ENCODE results near the gene SYMPK. TPM values are rescaled to one million over a fixed set of nuclear protein-coding genes. Genes with fewer than 3 reads are reported as not detected.
"Not testable (repeated sequence)": the region's sequence is repeated elsewhere in the genome, so short reads cannot be mapped to it uniquely, and the experiment has no call there.

The SYMPK gene
- total RNA-seq, 1 donor from 2014 or later = 18.3 TPM

DNA sequence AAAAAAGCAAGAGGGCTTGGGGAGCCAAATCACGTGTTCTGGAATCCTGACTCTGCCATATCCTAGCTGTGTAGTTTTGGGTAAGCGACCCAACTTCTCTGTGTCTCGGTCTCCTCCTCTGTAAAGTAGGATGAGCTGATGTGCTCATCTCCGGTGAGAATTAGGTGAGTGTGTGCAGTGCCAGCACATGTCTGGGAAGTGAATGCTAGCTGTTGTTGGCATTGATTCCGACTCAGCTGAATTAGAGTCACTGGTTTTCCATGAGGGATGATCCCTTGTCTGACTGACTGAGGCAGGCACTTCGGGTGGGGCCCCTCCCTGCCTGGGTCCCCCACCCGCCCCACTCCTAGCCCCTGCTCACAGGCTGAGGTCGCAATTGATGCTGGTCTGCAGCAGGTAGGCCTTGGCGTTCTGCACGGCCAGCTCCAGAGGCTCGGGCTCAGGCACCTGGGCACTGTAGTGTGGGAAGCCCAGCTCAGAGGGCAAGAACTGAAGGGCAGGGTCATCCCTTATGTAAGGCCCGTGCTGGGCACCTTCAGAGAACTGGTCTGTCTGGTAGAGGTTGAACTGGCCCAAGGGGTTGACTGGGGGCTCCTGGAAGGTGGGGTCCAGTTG lies 48.7 kb downstream of the SYMPK start:
- no peak for FAIRE-seq
- DNase-seq (ENCODE audit: low spot score in 2 of 2) = no peak

GRCh38 chr19:45812297-45812696 lies 50.6 kb downstream of the SYMPK start:
- no peak for FAIRE-seq
- no peak for DNase-seq (ENCODE audit: low spot score in 2 of 2)

DNA sequence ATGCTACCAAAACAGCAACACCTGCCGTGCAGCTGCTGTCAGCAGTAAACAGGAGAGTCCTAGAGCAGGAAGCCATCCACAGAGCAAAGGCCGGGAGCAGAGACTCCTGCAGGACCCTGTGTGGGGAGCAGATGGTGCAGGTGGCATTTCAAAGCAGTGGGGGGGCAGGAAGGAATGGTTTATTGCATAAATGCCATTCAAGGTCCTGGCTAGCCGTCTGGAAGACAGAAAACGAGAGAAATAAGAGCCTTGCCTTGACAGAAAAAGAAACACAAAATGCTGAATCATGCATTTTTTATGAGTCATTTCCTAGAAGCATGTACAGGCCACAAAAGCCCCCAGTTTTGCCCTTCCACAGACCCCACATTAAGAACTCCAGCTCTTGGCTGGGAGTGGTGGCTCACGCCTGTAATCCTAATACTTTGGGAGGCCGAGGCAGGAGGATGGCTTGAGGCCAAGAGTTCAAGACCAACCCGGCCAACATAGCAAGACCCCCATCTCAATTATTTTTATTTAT lies 53.2 kb downstream of the SYMPK start:
- no peak for DNase-seq (ENCODE audit: low spot score in 2 of 2)
- no peak for FAIRE-seq

GRCh38 chr19:45805719-45806118 lies 57.2 kb downstream of the SYMPK start:
- FAIRE-seq (no peak), DNase-seq (ENCODE audit: low spot score in 2 of 2) (no peak)

GRCh38 chr19:45804959-45805230 lies 58.1 kb downstream of the SYMPK start:
- DNase-seq (ENCODE audit: low spot score in 2 of 2) (no peak), FAIRE-seq (no peak)

DNA sequence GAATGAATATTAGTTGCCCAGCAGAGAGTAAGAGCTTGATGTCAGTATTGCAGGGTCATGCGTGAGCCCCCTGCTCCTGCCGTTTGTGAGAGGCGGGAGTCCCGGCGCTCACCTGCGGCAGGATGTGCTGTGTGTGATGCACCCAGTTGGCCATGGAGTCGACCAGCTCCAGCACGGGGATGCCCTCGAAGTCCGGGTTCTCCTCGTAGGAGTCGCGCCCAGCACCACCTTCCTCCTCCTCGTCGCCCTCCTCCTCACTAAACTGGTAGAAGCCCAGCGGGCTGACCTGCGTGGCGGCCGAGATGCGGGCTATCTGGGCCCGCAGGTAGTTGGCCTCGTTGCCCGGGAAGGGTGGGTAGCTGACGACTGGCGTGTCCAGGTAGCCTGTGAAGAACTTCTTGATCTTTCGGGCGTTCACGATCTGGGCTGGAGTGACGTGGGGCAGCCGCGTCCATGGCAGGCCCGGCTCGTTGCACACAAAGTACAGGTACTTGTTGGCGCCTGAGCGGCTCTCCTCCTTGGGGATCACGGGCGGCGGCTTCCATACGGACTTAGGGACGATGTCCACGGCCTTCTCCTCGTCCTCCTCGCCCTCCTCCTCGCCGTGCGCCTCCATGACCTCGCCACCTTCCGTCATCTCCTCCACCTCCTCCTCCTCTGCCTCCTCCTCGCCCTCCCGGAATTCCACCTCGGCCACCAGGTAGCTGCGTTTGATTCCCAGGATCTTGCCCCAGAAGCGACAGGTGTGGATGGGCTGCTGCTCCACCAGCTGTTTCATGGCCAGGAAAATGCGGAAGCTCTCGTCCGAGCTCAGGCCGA lies 58.6 kb downstream of the SYMPK start:
- FAIRE-seq (no peak), DNase-seq (ENCODE audit: low spot score in 2 of 2) (no peak)

GRCh38 chr19:45801603-45802175 lies 61.3 kb downstream of the SYMPK start:
- no peak for DNase-seq (ENCODE audit: low spot score in 2 of 2)
- no peak for FAIRE-seq

GRCh38 chr19:45800070-45800553 lies 62.8 kb downstream of the SYMPK start:
- FAIRE-seq = no peak
- DNase-seq (ENCODE audit: low spot score in 2 of 2) = no peak

DNA sequence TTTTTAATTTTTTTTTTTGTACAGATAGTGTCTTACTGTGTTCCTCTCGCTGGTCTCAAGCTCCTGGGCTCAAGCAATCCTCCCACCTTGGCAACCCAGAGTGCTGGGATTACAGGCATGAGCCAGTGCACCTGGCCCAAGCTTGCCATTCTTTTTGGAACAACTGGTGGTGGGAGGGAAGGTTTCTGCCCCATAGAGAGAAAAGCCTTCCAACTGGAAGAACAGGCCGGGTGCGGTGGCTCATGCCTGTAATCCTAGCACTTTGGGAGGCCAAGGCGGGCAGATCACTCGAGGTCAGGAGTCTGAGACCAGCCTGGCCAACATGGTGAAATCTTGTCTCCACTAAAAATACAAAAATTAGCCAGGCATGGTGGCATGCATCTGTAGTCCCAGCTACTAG lies 63.4 kb downstream of the SYMPK start:
- not testable (repeated sequence) for FAIRE-seq

DNA sequence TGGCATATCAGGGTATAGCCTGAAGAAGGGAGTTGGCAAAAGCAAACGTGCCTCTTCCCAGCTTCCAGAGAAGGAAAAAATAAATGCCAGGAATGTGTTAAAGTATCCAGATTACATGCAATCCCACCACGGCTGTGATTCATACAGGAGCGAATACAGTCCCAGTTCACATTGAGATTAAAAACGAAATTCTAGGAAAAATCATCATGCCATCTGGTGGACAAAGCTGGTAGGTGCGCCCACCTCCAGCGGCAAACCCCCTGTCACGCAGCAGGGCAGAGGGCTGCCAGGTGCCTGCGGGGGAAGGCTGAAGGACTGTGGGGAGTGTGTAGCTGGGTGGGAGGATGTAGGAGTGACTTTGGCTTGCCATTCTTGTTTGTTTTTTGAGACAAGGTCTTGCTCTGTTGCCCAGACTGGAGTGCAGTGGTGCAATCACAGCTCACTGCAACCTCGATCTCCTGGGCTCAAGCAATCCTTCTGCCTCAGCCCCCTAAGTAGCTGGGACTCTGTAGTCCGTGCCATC lies 63.9 kb downstream of the SYMPK start:
- FAIRE-seq (no peak), DNase-seq (ENCODE audit: low spot score in 2 of 2) (peak; percentile 65 to 82)

More for the DNA sequence above, 63.4 kb downstream of the SYMPK start:
- not testable (repeated sequence) for DNase-seq (ENCODE audit: low spot score in 2 of 2)

- DNase-seq (ENCODE audit: low spot score in 2 of 2) (no peak), FAIRE-seq (no peak)
Measured at GRCh38 chr19:45794627-45795026, 68.3 kb downstream of the SYMPK start.

- no peak for DNase-seq (ENCODE audit: low spot score in 2 of 2)
- no peak for FAIRE-seq
Measured at GRCh38 chr19:45793876-45794275, 69.1 kb downstream of the SYMPK start.

DNA sequence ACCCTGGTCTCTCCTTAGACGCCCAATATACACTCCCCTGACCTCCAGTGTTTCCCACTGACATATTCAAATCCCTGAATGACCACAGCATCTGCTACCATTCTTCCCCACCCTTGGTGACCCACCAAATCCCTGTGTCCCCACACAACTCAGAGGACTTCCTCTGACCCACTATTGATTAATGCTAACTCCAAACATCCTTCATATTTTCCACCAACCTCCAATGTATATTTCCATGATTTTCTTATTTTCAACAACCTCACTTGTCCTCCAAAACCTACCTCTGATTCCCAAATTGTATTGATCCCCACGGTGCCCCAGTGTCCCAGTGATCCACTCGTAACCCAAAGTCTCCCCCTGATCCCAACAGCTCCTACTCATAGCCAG lies 69.8 kb downstream of the SYMPK start:
- no peak for DNase-seq (ENCODE audit: low spot score in 2 of 2)
- no peak for FAIRE-seq

DNA sequence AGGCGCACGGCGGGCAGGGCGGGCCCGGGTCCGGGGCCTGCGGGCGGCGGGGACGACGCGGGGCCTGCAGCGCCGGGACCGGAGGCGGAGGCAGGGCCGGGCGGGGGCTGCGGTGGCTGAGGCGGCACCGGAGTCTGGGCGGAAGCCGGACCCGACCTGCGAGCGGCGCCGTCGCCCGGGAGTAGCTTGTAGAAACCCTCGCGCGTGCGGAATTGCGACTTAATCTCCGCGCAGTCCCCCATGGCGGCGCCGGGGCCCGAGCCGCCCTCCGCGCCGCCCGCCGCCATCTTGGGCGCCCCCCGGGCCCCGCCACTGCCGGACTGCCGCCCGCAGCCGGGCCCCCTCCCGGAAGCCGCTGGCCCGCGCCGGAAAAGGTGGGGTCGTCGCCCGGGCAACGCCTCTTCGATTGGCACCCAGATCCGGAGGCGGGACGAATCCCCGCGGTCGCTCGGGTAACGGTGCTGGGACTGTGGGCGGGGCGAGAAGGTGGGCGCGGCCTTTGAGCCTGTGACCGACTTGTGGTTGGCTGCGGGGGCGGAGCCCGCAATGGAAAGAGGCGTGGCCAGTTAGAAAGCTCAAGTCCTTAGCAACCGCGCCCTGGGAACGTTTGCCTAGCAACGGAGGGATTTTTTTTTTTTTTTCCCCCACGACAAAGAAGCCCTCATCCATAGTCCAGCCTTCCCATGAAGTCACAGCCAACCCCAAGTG lies 70.3 kb downstream of the SYMPK start, which contains the start of gene DMWD:
Gene DMWD (minus strand): TSS at position 376 of the 708 bp plus-strand sequence. CDS start 89 bp downstream, at position 287.
- DNase-seq (ENCODE audit: low spot score in 2 of 2) = peak; percentile 99
- FAIRE-seq = peak; percentile 98

GRCh38 chr19:45791744-45792469 lies 71.0 kb downstream of the SYMPK start:
- peak in 1 of 2 donors; percentile 14 for DNase-seq (ENCODE audit: low spot score in 2 of 2)

GRCh38 chr19:45790942-45791341 lies 72.0 kb downstream of the SYMPK start:
- DNase-seq (ENCODE audit: low spot score in 2 of 2) (peak; percentile 35 to 46), FAIRE-seq (no peak)

More at GRCh38 chr19:45791744-45792469, 71.0 kb downstream of the SYMPK start:
- no peak for FAIRE-seq

GRCh38 chr19:45789035-45789786 lies 73.7 kb downstream of the SYMPK start:
- FAIRE-seq = no peak

GRCh38 chr19:45786533-45786894 lies 76.4 kb downstream of the SYMPK start:
- FAIRE-seq = no peak
- peak in 1 of 2 donors; percentile 27 for DNase-seq (ENCODE audit: low spot score in 2 of 2)

More at GRCh38 chr19:45789035-45789786, 73.7 kb downstream of the SYMPK start:
- no peak for DNase-seq (ENCODE audit: low spot score in 2 of 2)

All from frontal cortex (tissue), 4 donors.